Astrocyte of the hippocampus (primary cell): Measurements from ENCODE around the gene PTPN6.

ENCODE experiments used
- DNase-seq: peaks from one replicate; pipeline ENCODE4 v3.0.0; 2011; ENCODE audit warnings: low read depth, low spot score

PTPN6 gene

GRCh38 chr12:6923003-6923732 lies 28.0 kb upstream of the PTPN6 start:
- no peak for DNase-seq

- no peak for DNase-seq
These were observed 27.3 kb upstream of the PTPN6 start for GRCh38 chr12:6923851-6924250.

GRCh38 chr12:6925239-6925539 lies 26.0 kb upstream of the PTPN6 start:
- DNase-seq: no peak

- DNase-seq: peak; percentile 93
These were observed 25.4 kb upstream of the PTPN6 start for GRCh38 chr12:6925540-6926279.

- DNase-seq: peak; percentile 93
These were observed 23.7 kb upstream of the PTPN6 start, which contains the start of gene ATN1 for GRCh38 chr12:6927379-6928021. Gene ATN1, plus strand, starts transcription at chr12:6927959. Its CDS starts 6,043 bp downstream, at chr12:6934002.

- DNase-seq: no peak
These were observed 23.0 kb upstream of the PTPN6 start for GRCh38 chr12:6928022-6928702.

- DNase-seq: no peak
These were observed 22.3 kb upstream of the PTPN6 start for GRCh38 chr12:6928703-6929407.

GRCh38 chr12:6929466-6930452 lies 21.4 kb upstream of the PTPN6 start:
- no peak for DNase-seq

- no peak for DNase-seq
These were observed 18.4 kb upstream of the PTPN6 start for GRCh38 chr12:6932766-6933165.

GRCh38 chr12:6934110-6934509 lies 17.0 kb upstream of the PTPN6 start:
- DNase-seq: peak; percentile 54

GRCh38 chr12:6935371-6936193 lies 15.6 kb upstream of the PTPN6 start:
- no peak for DNase-seq

- no peak for DNase-seq
These were observed 14.9 kb upstream of the PTPN6 start for GRCh38 chr12:6936194-6936635.

- no peak for DNase-seq
These were observed 14.3 kb upstream of the PTPN6 start for GRCh38 chr12:6936636-6937480.

- peak; percentile 98 for DNase-seq
These were observed 13.4 kb upstream of the PTPN6 start for GRCh38 chr12:6937481-6938352.

GRCh38 chr12:6938353-6939190 lies 12.6 kb upstream of the PTPN6 start:
- no peak for DNase-seq

GRCh38 chr12:6939191-6939540 lies 12.0 kb upstream of the PTPN6 start:
- DNase-seq: no peak

- DNase-seq: no peak
These were observed 9.9 kb upstream of the PTPN6 start for GRCh38 chr12:6941267-6941666.
